Trophoblast cell (in vitro differentiated cells and primary cell): Measurements from ENCODE around the gene SASH3.

ENCODE experiments used
- DNase-seq, 2 donors: peaks; one replicate each; pipeline ENCODE4 v3.0.0-alpha.2; 2016
- H2AFZ ChIP-seq: 2 replicates; pipeline ENCODE4 v1.6.1; 2013; ENCODE audit warnings: low read length, moderate library complexity, mild to moderate bottlenecking; ENCODE audit not compliant: insufficient read depth, poor library complexity
- H2AK5ac ChIP-seq: 2 replicates; pipeline ENCODE4 v1.6.1; 2013; ENCODE audit warnings: mild to moderate bottlenecking, low read length
- H2BK120ac ChIP-seq: 2 replicates; pipeline ENCODE4 v1.6.1; 2013; ENCODE audit warnings: low read length, mild to moderate bottlenecking, moderate library complexity; ENCODE audit not compliant: insufficient read depth, poor library complexity
- H2BK12ac ChIP-seq: 2 replicates; pipeline ENCODE4 v1.6.1; 2013; ENCODE audit warnings: mild to moderate bottlenecking, low read length, moderate library complexity
- H2BK5ac ChIP-seq: 2 replicates; pipeline ENCODE4 v1.6.1; 2013; ENCODE audit warnings: low read length, low read depth, moderate library complexity, mild to moderate bottlenecking; ENCODE audit not compliant: poor library complexity
- H3K14ac ChIP-seq: 2 replicates; pipeline ENCODE4 v1.6.1; 2013; ENCODE audit warnings: mild to moderate bottlenecking, low read length
- H3K18ac ChIP-seq: 2 replicates; pipeline ENCODE4 v1.6.1; 2013; ENCODE audit warnings: mild to moderate bottlenecking, low read length
- H3K23ac ChIP-seq: 2 replicates; pipeline ENCODE4 v1.6.1; 2013; ENCODE audit warnings: low read length
- H3K27ac ChIP-seq: 2 replicates; pipeline ENCODE4 v1.5.1; 2013; ENCODE audit warnings: low read depth, mild to moderate bottlenecking, inconsistent platforms, low read length, moderate library complexity
- H3K27me3 ChIP-seq: 2 replicates; pipeline ENCODE4 v1.6.1; 2013; ENCODE audit warnings: inconsistent platforms, mild to moderate bottlenecking, low read length, moderate library complexity; ENCODE audit not compliant: insufficient read depth
- H3K36me3 ChIP-seq, 2 experiments: 1 replicate in 1 of 2; 2 replicates in 1 of 2; pipeline ENCODE4 v1.6.1; 2013; ENCODE audit warnings: low read length in 2 of 2, mild to moderate bottlenecking in 2 of 2, moderate library complexity in 1 of 2; ENCODE audit not compliant: insufficient read depth in 2 of 2, control insufficient read depth in 1 of 2
- H3K4ac ChIP-seq: 2 replicates; pipeline ENCODE4 v1.6.1; 2013; ENCODE audit warnings: low read depth, mild to moderate bottlenecking, low read length, moderate library complexity
- H3K4me1 ChIP-seq, 2 experiments: 1 replicate in 1 of 2; 2 replicates in 1 of 2; pipeline ENCODE4 v1.6.1; 2013; ENCODE audit warnings: low read length in 2 of 2, mild to moderate bottlenecking in 2 of 2, moderate library complexity in 1 of 2; ENCODE audit not compliant: insufficient read depth in 2 of 2, control insufficient read depth in 1 of 2
- H3K4me2 ChIP-seq: 2 replicates; pipeline ENCODE4 v1.6.1; 2013; ENCODE audit warnings: inconsistent platforms, mild to moderate bottlenecking, low read length, moderate library complexity
- H3K4me3 ChIP-seq: 2 replicates; pipeline ENCODE4 v1.5.1; 2013; ENCODE audit warnings: mild to moderate bottlenecking, low read depth, low read length, inconsistent platforms
- H3K79me1 ChIP-seq: one replicate; pipeline ENCODE4 v1.6.1; 2013; ENCODE audit warnings: low read length
- H3K79me2 ChIP-seq: 2 replicates; pipeline ENCODE4 v1.6.1; 2013; ENCODE audit warnings: low read length, mild to moderate bottlenecking; ENCODE audit not compliant: control insufficient read depth, insufficient read depth, poor library complexity
- H3K9ac ChIP-seq: 2 replicates; pipeline ENCODE4 v1.6.1; 2013; ENCODE audit warnings: mild to moderate bottlenecking, low read length
- H3K9me3 ChIP-seq: 2 replicates; pipeline ENCODE4 v1.6.1; 2013; ENCODE audit warnings: low read depth, mild to moderate bottlenecking, control low read depth, inconsistent platforms, low read length; ENCODE audit not compliant: insufficient read depth
- H4K12ac ChIP-seq: 2 replicates; pipeline ENCODE4 v1.6.1; 2013; ENCODE audit warnings: low read depth, mild to moderate bottlenecking, low read length, moderate library complexity
- H4K8ac ChIP-seq: 2 replicates; pipeline ENCODE4 v1.6.1; 2013; ENCODE audit warnings: low read depth, mild to moderate bottlenecking, low read length, moderate library complexity
- H4K91ac ChIP-seq: one replicate; pipeline ENCODE4 v1.6.1; 2013; ENCODE audit warnings: low read depth, mild to moderate bottlenecking, low read length, moderate library complexity
- WGBS: extraction: QIAGEN DNeasy Blood & Tissue Kit; methylation state at CpG from one replicate; pipeline ENCODE4 v1.1.7; 2013; ENCODE audit warnings: missing lambda C conversion rate; ENCODE audit not compliant: insufficient read length, insufficient coverage; ENCODE audit errors: extremely low coverage; 5-methylcytosine and 5-hydroxymethylcytosine counted together

The SASH3 gene

GRCh38 chrX:129780441-129781105 is 824 bp downstream of the SASH3 start:
- no peak for DNase-seq
- no peak overlapping the region for H3K9ac ChIP-seq
- no peak overlapping the region for H3K27ac ChIP-seq
- no CpG with 5 or more reads among the region's 6 CpGs for WGBS
- H4K91ac ChIP-seq, result no peak overlapping the region
- no peaks in the 10 kb centered on the region for H3K27me3 ChIP-seq
- H3K79me2 ChIP-seq, result no peaks in the 10 kb centered on the region
- H2AK5ac ChIP-seq, result no peak overlapping the region
- H3K36me3 ChIP-seq, result no peaks in the 10 kb centered on the region
- H3K23ac ChIP-seq, result no peak overlapping the region
- no peak overlapping the region for H2AFZ ChIP-seq
- H3K4me2 ChIP-seq, result no peak overlapping the region
- H2BK120ac ChIP-seq, result no peak overlapping the region
- H3K79me1 ChIP-seq, result peaks cover 4% of the 10 kb centered on the region
- no peak overlapping the region for H4K12ac ChIP-seq
- peaks cover 4 to 7% of the 10 kb centered on the region in 2 experiments for H3K4me1 ChIP-seq
- no peak overlapping the region for H3K4me3 ChIP-seq
- H3K4ac ChIP-seq, result no peak overlapping the region
- H2BK12ac ChIP-seq, result no peak overlapping the region
- no peak overlapping the region for H3K18ac ChIP-seq
- no peak overlapping the region for H3K14ac ChIP-seq
- H2BK5ac ChIP-seq, result no peak overlapping the region
- no peaks in the 10 kb centered on the region for H3K9me3 ChIP-seq
- H4K8ac ChIP-seq, result no peak overlapping the region

- Histone ChIP-seq H3K79me1 (peaks cover 4% of the 10 kb centered on the region), H2BK120ac (no peak overlapping the region), H4K8ac (no peak overlapping the region), H4K12ac (no peak overlapping the region), H3K27me3 (no peaks in the 10 kb centered on the region), H3K4me2 (no peak overlapping the region), H3K9me3 (no peaks in the 10 kb centered on the region), H3K36me3 (no peaks in the 10 kb centered on the region), H3K18ac (no peak overlapping the region), H4K91ac (no peak overlapping the region), H3K23ac (no peak overlapping the region), H2AK5ac (no peak overlapping the region), H3K9ac (no peak overlapping the region), H3K27ac (no peak overlapping the region), H3K79me2 (no peaks in the 10 kb centered on the region), H2BK12ac (no peak overlapping the region), H3K4ac (no peak overlapping the region), H3K4me1 (peaks cover 8 to 14% of the 10 kb centered on the region in 2 experiments), H2BK5ac (no peak overlapping the region), H3K14ac (no peak overlapping the region), H3K4me3 (no peak overlapping the region), H2AFZ (no peak overlapping the region)
- no peak for DNase-seq
- WGBS, result no CpG with 5 or more reads among the region's 8 CpGs
These were observed 1.5 kb downstream of the SASH3 start for GRCh38 chrX:129781134-129781672.

GRCh38 chrX:129781680-129782495 is 2.1 kb downstream of the SASH3 start:
- Histone ChIP-seq H2BK120ac (no peak overlapping the region), H3K9ac (no peak overlapping the region), H3K79me2 (no peaks in the 10 kb centered on the region), H3K79me1 (peaks cover 4% of the 10 kb centered on the region), H4K91ac (no peak overlapping the region), H3K4me2 (no peak overlapping the region), H4K12ac (no peak overlapping the region), H3K36me3 (no peaks in the 10 kb centered on the region), H3K14ac (no peak overlapping the region), H3K27me3 (no peaks in the 10 kb centered on the region), H2BK12ac (no peak overlapping the region), H3K4me3 (no peak overlapping the region), H2BK5ac (no peak overlapping the region), H2AFZ (no peak overlapping the region), H4K8ac (no peak overlapping the region), H3K18ac (no peak overlapping the region), H3K23ac (no peak overlapping the region), H2AK5ac (no peak overlapping the region), H3K4me1 (peaks cover 11 to 18% of the 10 kb centered on the region in 2 experiments), H3K4ac (no peak overlapping the region), H3K27ac (no peak overlapping the region), H3K9me3 (no peaks in the 10 kb centered on the region)
- DNase-seq, result no peak
- no CpG with 5 or more reads among the region's 10 CpGs for WGBS

GRCh38 chrX:129782706-129783105 is 3.0 kb downstream of the SASH3 start:
- H3K18ac ChIP-seq, result no peak overlapping the region
- H4K91ac ChIP-seq, result no peak overlapping the region
- no peak overlapping the region for H3K4me3 ChIP-seq
- H4K8ac ChIP-seq, result no peak overlapping the region
- peaks cover 7 to 12% of the 10 kb centered on the region in 2 experiments for H3K4me1 ChIP-seq
- H3K79me2 ChIP-seq, result no peaks in the 10 kb centered on the region
- no peak overlapping the region for H3K9ac ChIP-seq
- H3K27ac ChIP-seq, result no peak overlapping the region
- H2AFZ ChIP-seq, result no peak overlapping the region
- H2BK12ac ChIP-seq, result no peak overlapping the region
- H3K14ac ChIP-seq, result no peak overlapping the region
- no CpG with 5 or more reads among the region's 4 CpGs for WGBS
- H4K12ac ChIP-seq, result no peak overlapping the region
- H2BK5ac ChIP-seq, result no peak overlapping the region
- H2BK120ac ChIP-seq, result no peak overlapping the region
- DNase-seq, result no peak
- H3K4ac ChIP-seq, result no peak overlapping the region
- no peaks in the 10 kb centered on the region for H3K9me3 ChIP-seq
- no peak overlapping the region for H3K4me2 ChIP-seq
- no peaks in the 10 kb centered on the region for H3K36me3 ChIP-seq
- no peak overlapping the region for H3K23ac ChIP-seq
- H2AK5ac ChIP-seq, result no peak overlapping the region
- H3K79me1 ChIP-seq, result no peaks in the 10 kb centered on the region
- H3K27me3 ChIP-seq, result no peaks in the 10 kb centered on the region
